ENCODE data around the gene FGFBP2. TPM values are rescaled to one million over a fixed set of nuclear protein-coding genes. Genes with fewer than 3 reads are reported as not detected.

Gene FGFBP2
- polyA plus RNA-seq (2013, experiment 1 of 2), result 0.34 TPM
- polyA plus RNA-seq (2013, experiment 2 of 2), result 0.39 TPM

GRCh38 chr4:15963001-15963451, at the start of gene FGFBP2:
TSS of gene FGFBP2 (minus strand) at chr4:15963175. CDS start at chr4:15963129, 46 bp downstream.
- Histone ChIP-seq H3K4me3 (ENCODE audit: low read length) (no peak within 1 kb of the TSS), H3K27me3 (ENCODE audit: insufficient read depth, low read length, poor library complexity) (no peaks in the 10 kb centered on the region), H3K79me2 (ENCODE audit: control insufficient read depth, insufficient read depth, low read length) (no peaks in the 10 kb centered on the region), H4K8ac (ENCODE audit: low read depth, low read length) (no peak within 1 kb of the TSS), H4K5ac (ENCODE audit: low read length) (no peak within 1 kb of the TSS), H3K79me1 (ENCODE audit: low read length) (no peaks in the 10 kb centered on the region), H3K9ac (ENCODE audit: low read length) (no peak within 1 kb of the TSS), H2AK5ac (ENCODE audit: low read length) (no peak within 1 kb of the TSS), H3K56ac (ENCODE audit: low read length) (no peak within 1 kb of the TSS), H2BK15ac (replicated peaks; ENCODE audit: low read depth) (no peak within 1 kb of the TSS), H3K4me2 (ENCODE audit: low read length) (no peak within 1 kb of the TSS), H3K4ac (ENCODE audit: low read depth, low read length) (no peak within 1 kb of the TSS), H2BK120ac (ENCODE audit: low read depth, low read length) (no peak within 1 kb of the TSS), H3K36me3 (ENCODE audit: control insufficient read depth, insufficient read depth, low read length) (no peaks in the 10 kb centered on the region), H3K4me1 (ENCODE audit: control insufficient read depth, low read depth, low read length) (no peaks in the 10 kb centered on the region), H3K23ac (ENCODE audit: low read length) (no peak within 1 kb of the TSS), H2BK5ac (ENCODE audit: low read length) (no peak within 1 kb of the TSS), H3K27ac (ENCODE audit: low read depth, low read length) (no peak within 1 kb of the TSS), H3K18ac (ENCODE audit: low read length) (no peak within 1 kb of the TSS)
- WGBS (ENCODE audit: extremely low coverage, insufficient coverage, low lambda C conversion rate), result no CpG with 5 or more reads among the region's 9 CpGs
- peak; percentile 77 for DNase-seq

GRCh38 chr4:16011173-16011572, 48.2 kb upstream of the FGFBP2 start:
- no peak overlapping the region for H2BK15ac ChIP-seq (replicated peaks; ENCODE audit: low read depth)
- H3K23ac ChIP-seq (ENCODE audit: low read length), result no peak overlapping the region
- no peak overlapping the region for H3K27ac ChIP-seq (ENCODE audit: low read depth, low read length)
- H3K4ac ChIP-seq (ENCODE audit: low read depth, low read length), result no peak overlapping the region
- H2BK120ac ChIP-seq (ENCODE audit: low read depth, low read length), result no peak overlapping the region
- no peaks in the 10 kb centered on the region for H3K4me1 ChIP-seq (ENCODE audit: control insufficient read depth, low read depth, low read length)
- H3K4me3 ChIP-seq (ENCODE audit: low read length), result no peak overlapping the region
- DNase-seq, result no peak
- H3K79me2 ChIP-seq (ENCODE audit: control insufficient read depth, insufficient read depth, low read length), result no peaks in the 10 kb centered on the region
- H3K79me1 ChIP-seq (ENCODE audit: low read length), result no peaks in the 10 kb centered on the region
- H2BK5ac ChIP-seq (ENCODE audit: low read length), result no peak overlapping the region
- no peak overlapping the region for H3K56ac ChIP-seq (ENCODE audit: low read length)
- H3K4me2 ChIP-seq (ENCODE audit: low read length), result no peak overlapping the region
- H4K5ac ChIP-seq (ENCODE audit: low read length), result no peak overlapping the region
- peaks cover 9% of the 10 kb centered on the region for H3K36me3 ChIP-seq (ENCODE audit: control insufficient read depth, insufficient read depth, low read length)
- no peak overlapping the region for H4K8ac ChIP-seq (ENCODE audit: low read depth, low read length)
- WGBS (ENCODE audit: extremely low coverage, insufficient coverage, low lambda C conversion rate), result no CpG with 5 or more reads among the region's 6 CpGs
- H2AK5ac ChIP-seq (ENCODE audit: low read length), result no peak overlapping the region
- H3K27me3 ChIP-seq (ENCODE audit: insufficient read depth, low read length, poor library complexity), result no peaks in the 10 kb centered on the region
- no peak overlapping the region for H3K9ac ChIP-seq (ENCODE audit: low read length)
- no peak overlapping the region for H3K18ac ChIP-seq (ENCODE audit: low read length)

- Histone ChIP-seq H2AK5ac (ENCODE audit: low read length) (no peak overlapping the region), H2BK5ac (ENCODE audit: low read length) (no peak overlapping the region), H3K27me3 (ENCODE audit: insufficient read depth, low read length, poor library complexity) (no peaks in the 10 kb centered on the region), H3K4ac (ENCODE audit: low read depth, low read length) (no peak overlapping the region), H3K23ac (ENCODE audit: low read length) (no peak overlapping the region), H3K79me2 (ENCODE audit: control insufficient read depth, insufficient read depth, low read length) (no peaks in the 10 kb centered on the region), H3K9ac (ENCODE audit: low read length) (no peak overlapping the region), H4K8ac (ENCODE audit: low read depth, low read length) (no peak overlapping the region), H3K4me2 (ENCODE audit: low read length) (no peak overlapping the region), H3K18ac (ENCODE audit: low read length) (no peak overlapping the region), H3K79me1 (ENCODE audit: low read length) (no peaks in the 10 kb centered on the region), H3K27ac (ENCODE audit: low read depth, low read length) (no peak overlapping the region), H3K36me3 (ENCODE audit: control insufficient read depth, insufficient read depth, low read length) (peaks cover 7% of the 10 kb centered on the region), H3K4me1 (ENCODE audit: control insufficient read depth, low read depth, low read length) (no peaks in the 10 kb centered on the region), H2BK120ac (ENCODE audit: low read depth, low read length) (no peak overlapping the region), H3K56ac (ENCODE audit: low read length) (no peak overlapping the region), H3K4me3 (ENCODE audit: low read length) (no peak overlapping the region), H4K5ac (ENCODE audit: low read length) (no peak overlapping the region), H2BK15ac (replicated peaks; ENCODE audit: low read depth) (no peak overlapping the region)
- no peak for DNase-seq
- WGBS (ENCODE audit: extremely low coverage, insufficient coverage, low lambda C conversion rate), result no CpG with 5 or more reads among the region's 4 CpGs
These were observed 46.2 kb upstream of the FGFBP2 start for GRCh38 chr4:16009153-16009552.

GRCh38 chr4:16007471-16008095, 44.6 kb upstream of the FGFBP2 start:
- Histone ChIP-seq H3K27me3 (ENCODE audit: insufficient read depth, low read length, poor library complexity) (no peaks in the 10 kb centered on the region), H3K36me3 (ENCODE audit: control insufficient read depth, insufficient read depth, low read length) (peaks cover 5% of the 10 kb centered on the region), H3K18ac (ENCODE audit: low read length) (no peak overlapping the region), H4K5ac (ENCODE audit: low read length) (no peak overlapping the region), H3K4ac (ENCODE audit: low read depth, low read length) (no peak overlapping the region), H2BK120ac (ENCODE audit: low read depth, low read length) (no peak overlapping the region), H2AK5ac (ENCODE audit: low read length) (no peak overlapping the region), H3K79me1 (ENCODE audit: low read length) (no peaks in the 10 kb centered on the region), H3K23ac (ENCODE audit: low read length) (no peak overlapping the region), H3K27ac (ENCODE audit: low read depth, low read length) (no peak overlapping the region), H3K79me2 (ENCODE audit: control insufficient read depth, insufficient read depth, low read length) (no peaks in the 10 kb centered on the region), H3K4me3 (ENCODE audit: low read length) (no peak overlapping the region), H2BK15ac (replicated peaks; ENCODE audit: low read depth) (no peak overlapping the region), H3K4me2 (ENCODE audit: low read length) (no peak overlapping the region), H3K9ac (ENCODE audit: low read length) (no peak overlapping the region), H3K4me1 (ENCODE audit: control insufficient read depth, low read depth, low read length) (no peaks in the 10 kb centered on the region), H3K56ac (ENCODE audit: low read length) (no peak overlapping the region), H4K8ac (ENCODE audit: low read depth, low read length) (no peak overlapping the region), H2BK5ac (ENCODE audit: low read length) (no peak overlapping the region)
- DNase-seq, result no peak
- WGBS (ENCODE audit: extremely low coverage, insufficient coverage, low lambda C conversion rate), result no CpG with 5 or more reads among the region's 5 CpGs

- H3K23ac ChIP-seq (ENCODE audit: low read length), result no peak overlapping the region
- H3K4me2 ChIP-seq (ENCODE audit: low read length), result no peak overlapping the region
- no peaks in the 10 kb centered on the region for H3K27me3 ChIP-seq (ENCODE audit: insufficient read depth, low read length, poor library complexity)
- no peak overlapping the region for H2AK5ac ChIP-seq (ENCODE audit: low read length)
- no peaks in the 10 kb centered on the region for H3K79me2 ChIP-seq (ENCODE audit: control insufficient read depth, insufficient read depth, low read length)
- no peak overlapping the region for H4K5ac ChIP-seq (ENCODE audit: low read length)
- H3K4me1 ChIP-seq (ENCODE audit: control insufficient read depth, low read depth, low read length), result no peaks in the 10 kb centered on the region
- H3K27ac ChIP-seq (ENCODE audit: low read depth, low read length), result no peak overlapping the region
- no peak overlapping the region for H2BK5ac ChIP-seq (ENCODE audit: low read length)
- H3K4me3 ChIP-seq (ENCODE audit: low read length), result no peak overlapping the region
- no peak for DNase-seq
- no CpG with 5 or more reads among the region's 6 CpGs for WGBS (ENCODE audit: extremely low coverage, insufficient coverage, low lambda C conversion rate)
- H4K8ac ChIP-seq (ENCODE audit: low read depth, low read length), result no peak overlapping the region
- H3K56ac ChIP-seq (ENCODE audit: low read length), result no peak overlapping the region
- no peak overlapping the region for H3K18ac ChIP-seq (ENCODE audit: low read length)
- H2BK15ac ChIP-seq (replicated peaks; ENCODE audit: low read depth), result no peak overlapping the region
- H3K4ac ChIP-seq (ENCODE audit: low read depth, low read length), result no peak overlapping the region
- H3K9ac ChIP-seq (ENCODE audit: low read length), result no peak overlapping the region
- peaks cover 5% of the 10 kb centered on the region for H3K36me3 ChIP-seq (ENCODE audit: control insufficient read depth, insufficient read depth, low read length)
- no peaks in the 10 kb centered on the region for H3K79me1 ChIP-seq (ENCODE audit: low read length)
- no peak overlapping the region for H2BK120ac ChIP-seq (ENCODE audit: low read depth, low read length)
These were observed 43.9 kb upstream of the FGFBP2 start for GRCh38 chr4:16006771-16007446.
